K562 (cell line): ENCODE results near the gene FNDC4. TPM values are rescaled to one million over a fixed set of nuclear protein-coding genes. Genes with fewer than 3 reads are reported as not detected.

Experiments
- ATAC-seq: fragments of 200-7000 bp; cut with Tn5 transposase; 3 replicates; pipeline ENCODE4 v1.9.1; 2020; ENCODE audit warnings: moderate library complexity
- BruUV-seq: library from RNA; stranded (reverse); fragments of 400-500 nt; replicated peaks from 2 replicates; lab custom pipeline; 2021; lab: Mats Ljungman, UMichigan
- CTCF ChIA-PET: fragments of 300-600 bp; formaldehyde crosslinking; extraction: SDS; loops from one replicate; lab custom pipeline; 2021; ENCODE audit warnings: low intra/inter-chr PET ratio; lab: Yijun Ruan, JAX
- POLR2A ChIA-PET: fragments of 300-600, 350-650 bp; sonication (Branson Sonifier 250); formaldehyde crosslinking; extraction: SDS; loops from one replicate; lab custom pipeline; 2021; ENCODE audit warnings: antibody characterized with exemption, inconsistent platforms; lab: Yijun Ruan, JAX
- DNase-seq, 4 experiments: peaks; one replicate each; pipeline versions ENCODE4 v3.0.0 to v3.0.0-alpha.2; 2011 to 2018; ENCODE audit warnings: low spot score in 3 of 4, mixed read lengths in 3 of 4; ENCODE audit errors: extremely low read depth in 1 of 4
- FAIRE-seq: peaks from 2 replicates; lab custom pipeline; 2011; peaks lifted over from hg19 to GRCh38; lab: Jason Lieb, UNC
- H2AFZ ChIP-seq: 2 replicates; pipeline ENCODE4 v1.6.0; 2011; ENCODE audit warnings: low read depth, low read length, control low read depth, inconsistent platforms
- H3K27ac ChIP-seq: fragments of 200-600 bp; 3 replicates; pipeline ENCODE4 v1.8.0; 2011; ENCODE audit warnings: low read depth, mild to moderate bottlenecking, control low read depth, inconsistent platforms, low read length, moderate library complexity, mixed read lengths; ENCODE audit errors: extremely low read depth
- H3K27me3 ChIP-seq, 2 experiments: fragments of 300-600 bp in 1 of 2; 2 replicates in 1 of 2; 3 replicates in 1 of 2; pipeline versions ENCODE4 v1.6.0 to v1.8.0; 2011; ENCODE audit warnings: inconsistent platforms in 2 of 2, low read length in 2 of 2, mild to moderate bottlenecking in 1 of 2, mixed read lengths in 1 of 2, moderate library complexity in 1 of 2; ENCODE audit not compliant: control insufficient read depth in 2 of 2, insufficient read depth in 2 of 2
- H3K36me3 ChIP-seq: fragments of 300-600 bp; 3 replicates; pipeline ENCODE4 v1.8.0; 2011; ENCODE audit warnings: mild to moderate bottlenecking, low read length, inconsistent platforms; ENCODE audit not compliant: control insufficient read depth, insufficient read depth
- H3K4me1 ChIP-seq, 2 experiments: fragments of 200-600 bp in 1 of 2; replicated peaks in 1 of 2; 2 replicates in 1 of 2; 3 replicates in 1 of 2; pipeline versions ENCODE4 v1.5.1 to v1.8.0; 2011; ENCODE audit warnings: inconsistent platforms in 2 of 2, low read length in 2 of 2, mild to moderate bottlenecking in 1 of 2, mixed read lengths in 1 of 2, moderate library complexity in 1 of 2; ENCODE audit not compliant: control insufficient read depth in 2 of 2, insufficient read depth in 2 of 2
- H3K4me2 ChIP-seq: 2 replicates; pipeline ENCODE4 v1.6.1; 2011; ENCODE audit warnings: low read length, control low read depth, inconsistent platforms, mixed read lengths; ENCODE audit not compliant: insufficient read depth
- H3K4me3 ChIP-seq: fragments of 200-600 bp; sonication (generic), shearing (Covaris generic); 2 replicates; pipeline ENCODE4 v1.5.1; 2016; ENCODE audit warnings: control low read depth, inconsistent platforms
- H3K79me2 ChIP-seq: fragments of 200-600 bp; 3 replicates; pipeline ENCODE4 v1.8.0; 2011; ENCODE audit warnings: low read length, inconsistent platforms; ENCODE audit not compliant: control insufficient read depth, insufficient read depth
- H3K9ac ChIP-seq, 2 experiments: 2 replicates each; pipeline versions ENCODE4 v1.6.0 to v1.6.1; 2011; ENCODE audit warnings: low read depth in 2 of 2, low read length in 2 of 2, control low read depth in 1 of 2, inconsistent platforms in 1 of 2, mild to moderate bottlenecking in 1 of 2, mixed read lengths in 1 of 2; ENCODE audit not compliant: insufficient read depth in 1 of 2
- H3K9me1 ChIP-seq: one replicate; pipeline ENCODE4 v1.6.0; 2011; ENCODE audit warnings: inconsistent platforms, mild to moderate bottlenecking, low read length, moderate library complexity; ENCODE audit not compliant: control insufficient read depth, insufficient read depth
- H3K9me3 ChIP-seq: replicated peaks from 2 replicates; pipeline ENCODE4 v1.5.1; 2011; ENCODE audit warnings: low read depth, low read length, inconsistent platforms; ENCODE audit not compliant: control insufficient read depth, insufficient read depth
- H4K20me1 ChIP-seq: replicated peaks from 2 replicates; pipeline ENCODE4 v1.6.1; 2011; ENCODE audit warnings: low read length, inconsistent platforms, mixed read lengths; ENCODE audit not compliant: control insufficient read depth, insufficient read depth
- CREM ChIP-seq: IDR thresholded peaks from 2 replicates; pipeline ENCODE4 v1.6.1; 2014; ENCODE audit warnings: antibody characterized with exemption, low read depth
- DNMT1 ChIP-seq: fragments of 450-650 bp; IDR thresholded peaks from 2 replicates; pipeline ENCODE4 v1.6.1; 2016; ENCODE audit warnings: antibody characterized with exemption, mild to moderate bottlenecking
- HCFC1 ChIP-seq: IDR thresholded peaks from 2 replicates; pipeline ENCODE4 v1.6.1; 2012; ENCODE audit warnings: low read depth, low read length, improper control_type of control experiment
- TBL1XR1 ChIP-seq, 2 experiments: IDR thresholded peaks; 2 replicates each; pipeline ENCODE4 v1.6.1; 2012; ENCODE audit warnings: improper control_type of control experiment in 2 of 2, low read length in 2 of 2, mild to moderate bottlenecking in 1 of 2
- in situ Hi-C: fragments of 300-500 bp; cut with MboI; formaldehyde crosslinking; loops from 4 replicates; pipeline ENCODE4 v1.15.0; 2018; ENCODE audit warnings: inconsistent platforms, mixed read lengths
- intact Hi-C: fragments of 100-400 bp; cut with micrococcal nuclease; formaldehyde crosslinking; loops from 2 replicates; pipeline ENCODE4 v1.14.2; 2022
- polyA plus RNA-seq, 8 experiments: library from polyadenylated mRNA; depleted of rRNA in 4 of 8; stranded (reverse) in 5 of 8; unstranded in 3 of 8; fragments of >200 nt; fragmentation: Nextera tagmentation in 2 of 8; fragmentation: Illumina TruSeq in 1 of 8; extraction: Ambion mirVana in 2 of 8; extraction: Trizol in 1 of 8; gene quantifications; 2 replicates each; pipeline versions ENCODE4 v1.2.1 to v1.2.3, GENCODE V29; 2011 to 2014; ENCODE audit warnings: inconsistent platforms in 1 of 8, missing spikeins in 1 of 8
- total RNA-seq, 7 experiments: library from RNA; depleted of rRNA in 6 of 7; stranded (reverse); fragments of >200 nt in 6 of 7; fragmentation: Illumina TruSeq in 2 of 7; extraction: Trizol in 2 of 7; gene quantifications; 2 replicates each; pipeline versions ENCODE4 v1.2.1 to v1.2.3, GENCODE V29; 2011 to 2021; ENCODE audit warnings: low replicate concordance in 1 of 7
- TF ChIP-seq, protein P1 (sequence below): fragments of 250-450 bp; sonication (Bioruptor Pico); IDR thresholded peaks from 2 replicates; pipeline ENCODE4 v1.5.0; 2022; ENCODE audit warnings: mild to moderate bottlenecking

FNDC4 gene
- total and polyA plus RNA-seq, 9 of the 15 experiments (the other 6 are each of a cell fraction or from before 2014, with no cell fraction given), result 0.28 to 4.9 (median 2.3) TPM

DNA sequence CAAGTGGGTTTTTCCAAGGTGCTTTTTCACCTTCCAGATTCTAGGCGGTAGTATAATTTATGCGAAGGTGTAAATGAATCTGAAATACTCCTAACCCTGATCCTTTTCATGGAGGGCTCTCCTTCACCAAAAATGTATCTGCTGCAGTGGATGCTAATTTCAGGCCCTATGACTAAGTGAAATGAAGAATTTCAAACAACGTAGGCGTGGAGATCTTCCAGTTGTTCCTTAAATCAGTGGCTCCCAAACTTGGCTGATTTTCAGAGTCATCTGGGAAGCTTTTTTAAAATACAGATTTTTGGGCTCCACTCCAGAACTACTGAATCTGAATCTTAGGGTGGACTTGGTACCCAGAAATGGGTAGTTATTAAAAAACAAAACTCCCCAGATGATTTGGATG is 7.1 kb upstream of the FNDC4 start (continued):
- TF ChIP-seq, protein P1, sequence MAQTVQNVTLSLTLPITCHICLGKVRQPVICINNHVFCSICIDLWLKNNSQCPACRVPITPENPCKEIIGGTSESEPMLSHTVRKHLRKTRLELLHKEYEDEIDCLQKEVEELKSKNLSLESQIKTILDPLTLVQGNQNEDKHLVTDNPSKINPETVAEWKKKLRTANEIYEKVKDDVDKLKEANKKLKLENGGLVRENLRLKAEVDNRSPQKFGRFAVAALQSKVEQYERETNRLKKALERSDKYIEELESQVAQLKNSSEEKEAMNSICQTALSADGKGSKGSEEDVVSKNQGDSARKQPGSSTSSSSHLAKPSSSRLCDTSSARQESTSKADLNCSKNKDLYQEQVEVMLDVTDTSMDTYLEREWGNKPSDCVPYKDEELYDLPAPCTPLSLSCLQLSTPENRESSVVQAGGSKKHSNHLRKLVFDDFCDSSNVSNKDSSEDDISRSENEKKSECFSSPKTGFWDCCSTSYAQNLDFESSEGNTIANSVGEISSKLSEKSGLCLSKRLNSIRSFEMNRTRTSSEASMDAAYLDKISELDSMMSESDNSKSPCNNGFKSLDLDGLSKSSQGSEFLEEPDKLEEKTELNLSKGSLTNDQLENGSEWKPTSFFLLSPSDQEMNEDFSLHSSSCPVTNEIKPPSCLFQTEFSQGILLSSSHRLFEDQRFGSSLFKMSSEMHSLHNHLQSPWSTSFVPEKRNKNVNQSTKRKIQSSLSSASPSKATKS (CRISPR knock-in tag), result no peak

DNA sequence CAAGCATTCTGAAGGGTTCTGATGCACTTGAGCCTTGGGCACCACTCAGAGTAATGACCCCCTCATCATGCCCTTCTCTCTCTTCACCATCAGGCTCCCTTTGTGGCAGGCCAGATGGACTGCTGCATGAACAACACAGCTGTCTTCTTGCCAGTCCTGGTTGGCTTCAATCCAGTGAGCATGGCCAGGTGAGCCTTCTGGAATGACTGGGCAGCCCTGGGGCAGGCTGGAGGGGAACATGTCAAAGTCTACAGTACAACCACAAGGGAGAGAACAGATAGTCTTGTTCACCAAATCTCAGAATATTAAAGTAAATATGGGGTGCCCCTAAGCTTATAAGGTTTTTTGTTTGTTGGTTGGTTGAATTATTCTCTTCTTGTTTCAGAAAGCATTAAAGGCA is 6.0 kb upstream of the FNDC4 start:
- in situ Hi-C loops (no loop called here), intact Hi-C loops (no loop called here)
- H3K9ac ChIP-seq, result no peak overlapping the region
- no peak for FAIRE-seq
- no peaks in the 10 kb centered on the region for H3K9me3 ChIP-seq
- H3K4me2 ChIP-seq, result no peak overlapping the region
- H3K4me3 ChIP-seq, result no peak overlapping the region
- H4K20me1 ChIP-seq, result no peaks in the 10 kb centered on the region
- BruUV-seq, result no TSS peak
- peaks cover 6 to 13% of the 10 kb centered on the region in 2 experiments; a peak in 3 of 5 replicates for H3K4me1 ChIP-seq
- no peaks in the 10 kb centered on the region; a peak in 1 of 5 replicates for H3K27me3 ChIP-seq
- H3K79me2 ChIP-seq, result no peaks in the 10 kb centered on the region
- no peaks in the 10 kb centered on the region for H3K9me1 ChIP-seq
- H3K36me3 ChIP-seq, result no peaks in the 10 kb centered on the region
- no peak for TF ChIP-seq HCFC1
- no peak for TF ChIP-seq DNMT1
- no peak for TF ChIP-seq TBL1XR1 (IDR thresholded peaks at IDR 0.05; ENCODE audit: low read length in 2 of 2)
- TF ChIP-seq CREM, result no peak
- TF ChIP-seq, all 486 proteins: peak for 0
- Histone ChIP-seq H2AFZ (no peak overlapping the region), H3K27ac (no peak overlapping the region)
- CTCF ChIA-PET, result no interaction called here
- no peak for ATAC-seq
- no peak for DNase-seq
- POLR2A ChIA-PET, result interaction anchor here (1.2 kb wide), 1 partner anchor 13 kb away, joined by 3 read pairs; no protein-coding TSS in a partner anchor
